HG02759 (cell line): ENCODE data around the gene ULK1.

Source experiments
- ATAC-seq: cut with Tn5 transposase; IDR thresholded peaks from one replicate; pipeline ENCODE4 v1.9.1; 2021; ENCODE audit warnings: mild to moderate bottlenecking, moderate library complexity; ENCODE audit not compliant: unreplicated experiment

The ULK1 gene

GRCh38 chr12:131919051-131919347 lies 24.6 kb downstream of the ULK1 start:
- no peak for ATAC-seq

GRCh38 chr12:131919366-131920156 lies 25.1 kb downstream of the ULK1 start:
- no peak for ATAC-seq

GRCh38 chr12:131920157-131920508 lies 25.7 kb downstream of the ULK1 start:
- no peak for ATAC-seq

GRCh38 chr12:131920902-131921840 lies 26.7 kb downstream of the ULK1 start:
- ATAC-seq, result no peak

GRCh38 chr12:131921866-131922769 lies 27.7 kb downstream of the ULK1 start:
- ATAC-seq, result no peak

GRCh38 chr12:131922772-131923171 lies 28.4 kb downstream of the ULK1 start:
- no peak for ATAC-seq

GRCh38 chr12:131923260-131923659 lies 28.8 kb downstream of the ULK1 start:
- ATAC-seq, result peak; percentile 76

- no peak for ATAC-seq
These were observed 33.0 kb downstream of the ULK1 start for GRCh38 chr12:131927110-131928079.

GRCh38 chr12:131928080-131928710 lies 33.8 kb downstream of the ULK1 start:
- peak; percentile 1 for ATAC-seq

- ATAC-seq, result peak; percentile 71
These were observed 34.5 kb downstream of the ULK1 start, which contains the start of gene PUS1 for GRCh38 chr12:131928711-131929580. PUS1 (plus strand) TSS chr12:131929276; CDS start chr12:131929723, 447 bp downstream.

GRCh38 chr12:131929581-131930456 lies 35.4 kb downstream of the ULK1 start:
- peak; percentile 21 for ATAC-seq

GRCh38 chr12:131930510-131930909 lies 36.1 kb downstream of the ULK1 start:
- no peak for ATAC-seq

GRCh38 chr12:131933387-131933786 lies 39.0 kb downstream of the ULK1 start:
- ATAC-seq, result no peak

GRCh38 chr12:131934535-131934934 lies 40.1 kb downstream of the ULK1 start:
- no peak for ATAC-seq

GRCh38 chr12:131938082-131938481 lies 43.7 kb downstream of the ULK1 start:
- no peak for ATAC-seq

GRCh38 chr12:131939007-131939406 lies 44.6 kb downstream of the ULK1 start:
- ATAC-seq, result no peak

- ATAC-seq, result no peak
These were observed 45.7 kb downstream of the ULK1 start for GRCh38 chr12:131940141-131940547.
